Activated CD4-positive, alpha-beta T cell treated with anti-CD3 and anti-CD28 coated beads, Interleukin-2, amount 50 U/mL, for 48 hours (primary cell): ENCODE data around the gene CXCL16.

ENCODE experiments used
- DNase-seq, 2 experiments: peaks; one replicate each; pipeline ENCODE4 v3.0.0-alpha.2; 2020

CXCL16 gene

GRCh38 chr17:4739122-4740024, at the start of gene CXCL16, which contains the start of gene ZMYND15:
TSS of gene CXCL16 (minus strand) at chr17:4739928. CDS start at chr17:4739339, 589 bp downstream.
TSS of gene ZMYND15 (plus strand) at chr17:4739833. CDS start at chr17:4740549, 716 bp downstream.
- DNase-seq, result peak; percentile 52 to 56

GRCh38 chr17:4788807-4789700, 49.3 kb upstream of the CXCL16 start, which contains the start of gene GLTPD2:
TSS of gene GLTPD2 (plus strand) at chr17:4788964. CDS start at chr17:4789012, 48 bp downstream.
- no peak for DNase-seq

- DNase-seq, result no peak
These were observed 48.6 kb upstream of the CXCL16 start for GRCh38 chr17:4788159-4788806.

GRCh38 chr17:4786516-4786915, 46.8 kb upstream of the CXCL16 start:
- no peak for DNase-seq

GRCh38 chr17:4786106-4786511, 46.4 kb upstream of the CXCL16 start, which contains the start of gene VMO1:
TSS of gene VMO1 (minus strand) at chr17:4786364. CDS start at chr17:4786352, 12 bp downstream.
- no peak for DNase-seq

GRCh38 chr17:4785311-4786105, 45.8 kb upstream of the CXCL16 start:
- DNase-seq, result peak in 1 of 2 experiments; percentile 11

- peak in 1 of 2 experiments; percentile 26 for DNase-seq
These were observed 42.9 kb upstream of the CXCL16 start for GRCh38 chr17:4782652-4783051.

- DNase-seq, result no peak
These were observed 40.7 kb upstream of the CXCL16 start for GRCh38 chr17:4780325-4780955.

GRCh38 chr17:4777969-4778760, 38.4 kb upstream of the CXCL16 start:
- DNase-seq, result no peak

GRCh38 chr17:4772235-4772613, 32.5 kb upstream of the CXCL16 start:
- DNase-seq, result no peak

GRCh38 chr17:4771519-4772234, 31.9 kb upstream of the CXCL16 start, which contains the start of gene TM4SF5:
TSS of gene TM4SF5 (plus strand) at chr17:4771886. CDS start at chr17:4771923, 37 bp downstream.
- DNase-seq, result no peak

GRCh38 chr17:4769628-4770027, 29.9 kb upstream of the CXCL16 start:
- no peak for DNase-seq

- DNase-seq, result no peak
These were observed 28.6 kb upstream of the CXCL16 start for GRCh38 chr17:4768298-4768697.

GRCh38 chr17:4766723-4767122, 27.0 kb upstream of the CXCL16 start:
- DNase-seq, result no peak

- DNase-seq, result no peak
These were observed 26.5 kb upstream of the CXCL16 start for GRCh38 chr17:4766201-4766600.

- no peak for DNase-seq
These were observed 24.9 kb upstream of the CXCL16 start for GRCh38 chr17:4764595-4764994.

- no peak for DNase-seq
These were observed 20.1 kb upstream of the CXCL16 start for GRCh38 chr17:4759776-4760236.

- no peak for DNase-seq
These were observed 13.7 kb upstream of the CXCL16 start for GRCh38 chr17:4753392-4753791.

GRCh38 chr17:4751932-4752331, 12.2 kb upstream of the CXCL16 start:
- no peak for DNase-seq

GRCh38 chr17:4750606-4751005, 10.9 kb upstream of the CXCL16 start:
- DNase-seq, result no peak
